ENCODE results near the gene JAZF1. TPM values are rescaled to one million over a fixed set of nuclear protein-coding genes. Genes with fewer than 3 reads are reported as not detected.

Gene JAZF1
- total RNA-seq, 1 experiment from 2014 or later: 9.1 TPM

DNA sequence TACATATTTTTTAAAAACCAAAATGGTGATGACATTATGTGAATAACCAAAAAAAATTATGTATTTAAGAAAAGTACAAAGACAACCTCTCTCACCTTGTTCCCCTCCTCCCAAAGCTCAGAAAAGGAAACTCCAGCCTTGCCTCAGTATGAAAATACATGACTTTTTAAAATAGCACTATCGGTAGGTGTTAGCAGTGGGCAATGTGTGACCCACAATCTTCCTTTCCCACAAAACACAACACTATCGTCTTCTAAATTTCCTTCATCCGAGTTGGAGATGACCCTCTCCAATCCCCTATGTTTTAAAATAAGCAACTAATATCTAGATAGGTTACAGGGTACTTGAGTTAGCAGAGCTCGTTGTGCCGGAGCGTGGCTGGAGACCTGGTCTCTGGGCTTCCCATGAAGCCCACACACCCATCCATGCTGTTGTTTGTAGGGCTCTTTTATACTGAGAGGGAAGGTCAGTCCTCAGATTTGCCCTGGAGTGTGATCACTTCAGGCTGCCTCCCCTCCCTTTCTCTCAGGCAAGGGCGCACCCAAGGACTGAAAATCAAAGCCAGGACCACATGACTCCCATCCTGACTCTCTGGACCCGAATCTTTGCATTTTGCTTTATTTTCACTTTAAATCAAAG, 107.6 kb downstream of the JAZF1 start:
- H3K27ac Mint-ChIP-seq: no peak overlapping the region
- no peaks in the 10 kb centered on the region for H3K9me3 ChIP-seq (ENCODE audit: control insufficient read depth, low read depth, low read length)
- H3K27ac ChIP-seq (ENCODE audit: insufficient read length, low read depth, low read length): no peak overlapping the region
- no peak overlapping the region for H3K18ac ChIP-seq (ENCODE audit: insufficient read length, low read depth, low read length)
- H4K91ac ChIP-seq (ENCODE audit: insufficient read length, low read depth, low read length): no peak overlapping the region
- H2BK15ac ChIP-seq (ENCODE audit: low read depth, low read length): no peak overlapping the region
- H3K4me1 Mint-ChIP-seq: peaks cover 13 to 18% of the 10 kb centered on the region in 2 experiments
- H3K4me1 ChIP-seq (ENCODE audit: insufficient read depth, low read length): peaks cover 2% of the 10 kb centered on the region; the same call in 1 of the 2 replicates
- no peak overlapping the region for H3T11ph ChIP-seq (ENCODE audit: low read length)
- H4K5ac ChIP-seq (ENCODE audit: insufficient read length, low read depth, low read length): no peak overlapping the region
- no peak overlapping the region for H3K4me3 Mint-ChIP-seq
- no peaks in the 10 kb centered on the region for H3K36me3 Mint-ChIP-seq (ENCODE audit: insufficient read depth in 1 of 3, low read depth in 3 of 3)
- DNase-seq: no peak
- no peaks in the 10 kb centered on the region for H3K9me3 Mint-ChIP-seq
- TF ChIP-seq, protein P1, sequence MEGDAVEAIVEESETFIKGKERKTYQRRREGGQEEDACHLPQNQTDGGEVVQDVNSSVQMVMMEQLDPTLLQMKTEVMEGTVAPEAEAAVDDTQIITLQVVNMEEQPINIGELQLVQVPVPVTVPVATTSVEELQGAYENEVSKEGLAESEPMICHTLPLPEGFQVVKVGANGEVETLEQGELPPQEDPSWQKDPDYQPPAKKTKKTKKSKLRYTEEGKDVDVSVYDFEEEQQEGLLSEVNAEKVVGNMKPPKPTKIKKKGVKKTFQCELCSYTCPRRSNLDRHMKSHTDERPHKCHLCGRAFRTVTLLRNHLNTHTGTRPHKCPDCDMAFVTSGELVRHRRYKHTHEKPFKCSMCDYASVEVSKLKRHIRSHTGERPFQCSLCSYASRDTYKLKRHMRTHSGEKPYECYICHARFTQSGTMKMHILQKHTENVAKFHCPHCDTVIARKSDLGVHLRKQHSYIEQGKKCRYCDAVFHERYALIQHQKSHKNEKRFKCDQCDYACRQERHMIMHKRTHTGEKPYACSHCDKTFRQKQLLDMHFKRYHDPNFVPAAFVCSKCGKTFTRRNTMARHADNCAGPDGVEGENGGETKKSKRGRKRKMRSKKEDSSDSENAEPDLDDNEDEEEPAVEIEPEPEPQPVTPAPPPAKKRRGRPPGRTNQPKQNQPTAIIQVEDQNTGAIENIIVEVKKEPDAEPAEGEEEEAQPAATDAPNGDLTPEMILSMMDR (conservative IDR thresholded peaks at IDR 0.05): no peak
- 100% methylated on average over 1 of the region's 8 CpGs for WGBS (ENCODE audit: extremely low coverage, insufficient read length, low lambda C conversion rate)
- H2AK5ac ChIP-seq (ENCODE audit: insufficient read length, low read length): no peak overlapping the region
- H2BK20ac ChIP-seq (ENCODE audit: low read depth, low read length, poor library complexity, severe bottlenecking): no peak overlapping the region
- no peak overlapping the region for H3K4me2 ChIP-seq (ENCODE audit: insufficient read depth, insufficient read length, low read length)
- no peak overlapping the region for H3K23ac ChIP-seq (ENCODE audit: insufficient read length, low read depth, low read length)
- H3K4ac ChIP-seq (ENCODE audit: low read depth, low read length): no peak overlapping the region
- H3K23me2 ChIP-seq (ENCODE audit: insufficient read length, low read depth, low read length, poor library complexity, severe bottlenecking): no peaks in the 10 kb centered on the region
- H3K79me2 ChIP-seq (ENCODE audit: insufficient read depth, low read length): no peaks in the 10 kb centered on the region
- H2AFZ ChIP-seq (ENCODE audit: low read length): no peak overlapping the region
- H3K27me3 Mint-ChIP-seq (ENCODE audit: low read depth): no peaks in the 10 kb centered on the region
- no peak overlapping the region for H3K56ac ChIP-seq (ENCODE audit: insufficient read length, low read depth, low read length)
- no peak overlapping the region for H2BK12ac ChIP-seq (ENCODE audit: insufficient read length, low read depth, low read length)
- no peak overlapping the region for H2BK120ac ChIP-seq (ENCODE audit: low read depth, low read length, poor library complexity, severe bottlenecking)
- H2BK5ac ChIP-seq (ENCODE audit: insufficient read length, low read length): no peak overlapping the region
- no peaks in the 10 kb centered on the region for H3K79me1 ChIP-seq (ENCODE audit: insufficient read depth, low read depth, low read length, poor library complexity, severe bottlenecking)
- no peaks in the 10 kb centered on the region for H4K20me1 ChIP-seq (ENCODE audit: control insufficient read depth, insufficient read depth, insufficient read length)
- no peaks in the 10 kb centered on the region for H3K27me3 ChIP-seq (ENCODE audit: insufficient read depth, low read length)
- H4K8ac ChIP-seq (replicated peaks; ENCODE audit: insufficient read length, low read depth, low read length): no peak overlapping the region
- H3K14ac ChIP-seq (ENCODE audit: insufficient read depth, low read length): no peak overlapping the region
- no peak overlapping the region for H3K9ac ChIP-seq (ENCODE audit: extremely low read depth, insufficient read length, low read length)
